Omental fat pad (tissue), 4 donors: ENCODE data around the gene ZSCAN10. TPM values are rescaled to one million over a fixed set of nuclear protein-coding genes. Genes with fewer than 3 reads are reported as not detected.
"Not testable (repeated sequence)": the region's sequence is repeated elsewhere in the genome, so short reads cannot be mapped to it uniquely, and the experiment has no call there.

Experiments
- ATAC-seq: fragments of 150-250 bp; one replicate; pipeline ENCODE4 v1.9.1; 2016; ENCODE audit warnings: mild to moderate bottlenecking, moderate library complexity; ENCODE audit not compliant: low FRiP score
- DNase-seq: peaks from one replicate; pipeline ENCODE4 v3.0.0-alpha.2; 2019; ENCODE audit warnings: low spot score
- CTCF ChIP-seq, 3 donors: fragments of 450-650 bp; IDR thresholded peaks; one replicate each; pipeline ENCODE4 v1.5.1; 2016 to 2017; ENCODE audit warnings: antibody characterized with exemption in 3 of 3, mild to moderate bottlenecking in 3 of 3, moderate library complexity in 2 of 3
- total RNA-seq, 4 donors: library from RNA; depleted of rRNA; stranded (reverse); fragments of >200 nt; gene quantifications; one replicate each; pipeline ENCODE4 v1.1.0, GENCODE V29; 2016

The ZSCAN10 gene
- total RNA-seq, 4 donors from 2014 or later = 0.28 TPM; not detected in 3

- no peak for ATAC-seq
- no peak for TF ChIP-seq CTCF (IDR thresholded peaks at IDR 0.05)
- DNase-seq = no peak
Measured at GRCh38 chr16:3071655-3072054, 27.4 kb downstream of the ZSCAN10 start.

- no peak for TF ChIP-seq CTCF (IDR thresholded peaks at IDR 0.05)
- DNase-seq (no peak), ATAC-seq (no peak)
Measured at GRCh38 chr16:3070608-3071111, 28.4 kb downstream of the ZSCAN10 start.

- DNase-seq, ATAC-seq: not testable (repeated sequence)
Measured at GRCh38 chr16:3069146-3069545, 29.9 kb downstream of the ZSCAN10 start.

- no peak for TF ChIP-seq CTCF (IDR thresholded peaks at IDR 0.05)
- ATAC-seq = no peak
- DNase-seq = no peak
Measured at GRCh38 chr16:3068487-3068886, 30.6 kb downstream of the ZSCAN10 start.

GRCh38 chr16:3066440-3066748 is 32.7 kb downstream of the ZSCAN10 start:
- TF ChIP-seq CTCF (IDR thresholded peaks at IDR 0.05) = no peak
- DNase-seq (no peak), ATAC-seq (no peak)

- no peak for ATAC-seq
Measured at GRCh38 chr16:3065742-3066439, 33.2 kb downstream of the ZSCAN10 start.

GRCh38 chr16:3065069-3065741 is 33.9 kb downstream of the ZSCAN10 start, which contains the start of gene IL32:
Gene IL32 (plus strand): TSS chr16:3065640. CDS start chr16:3065812, 172 bp downstream.
- no peak for DNase-seq
- peak; percentile 60 for ATAC-seq
- no peak for TF ChIP-seq CTCF (IDR thresholded peaks at IDR 0.05)

More at GRCh38 chr16:3065742-3066439, 33.2 kb downstream of the ZSCAN10 start:
- no peak for TF ChIP-seq CTCF (IDR thresholded peaks at IDR 0.05)
- no peak for DNase-seq
